Loucy (cell line): ENCODE data around the gene BOLA3.
"Not testable (repeated sequence)": the region's sequence is repeated elsewhere in the genome, so short reads cannot be mapped to it uniquely, and the experiment has no call there.

Source experiments
- H2AFZ ChIP-seq: fragments of 200-600 bp; sonication (generic); 2 replicates; pipeline ENCODE4 v1.6.0; 2016; ENCODE audit warnings: antibody characterized with exemption, mild to moderate bottlenecking, low read length, moderate library complexity
- H3F3A ChIP-seq: fragments of 200-600 bp; 2 replicates; pipeline ENCODE4 v1.6.0; 2016; ENCODE audit warnings: antibody characterized with exemption, low read depth, mild to moderate bottlenecking
- H3K27me3 ChIP-seq: fragments of 200-600 bp; sonication (generic); 2 replicates; pipeline ENCODE4 v1.6.1; 2014; ENCODE audit warnings: low read length, mild to moderate bottlenecking; ENCODE audit not compliant: insufficient read depth, poor library complexity, severe bottlenecking
- H3K36me3 ChIP-seq: fragments of 200-600 bp; sonication (generic); 2 replicates; pipeline ENCODE4 v1.6.1; 2016; ENCODE audit warnings: low read length; ENCODE audit not compliant: insufficient read depth
- H3K4me1 ChIP-seq: fragments of 200-600 bp; sonication (generic); 2 replicates; pipeline ENCODE4 v1.5.1; 2014; ENCODE audit warnings: low read length, mild to moderate bottlenecking; ENCODE audit not compliant: insufficient read depth, poor library complexity, severe bottlenecking
- H3K4me2 ChIP-seq: fragments of 200-600 bp; sonication (generic); 2 replicates; pipeline ENCODE4 v1.6.0; 2014; ENCODE audit warnings: antibody characterized with exemption, low read length, low read depth, mild to moderate bottlenecking; ENCODE audit not compliant: poor library complexity, severe bottlenecking
- H3K4me3 ChIP-seq: fragments of 200-600 bp; sonication (generic); 2 replicates; pipeline ENCODE4 v1.5.1; 2014; ENCODE audit warnings: low read length, mild to moderate bottlenecking, mixed read lengths; ENCODE audit not compliant: poor library complexity, severe bottlenecking
- H3K79me2 ChIP-seq: fragments of 200-600 bp; sonication (generic); 2 replicates; pipeline ENCODE4 v1.6.1; 2014; ENCODE audit warnings: low read length; ENCODE audit not compliant: insufficient read depth
- H3K9ac ChIP-seq: fragments of 200-600 bp; sonication (generic); 2 replicates; pipeline ENCODE4 v1.6.0; 2014; ENCODE audit warnings: mild to moderate bottlenecking, low read depth, low read length, moderate library complexity; ENCODE audit not compliant: poor library complexity, severe bottlenecking
- H3K9me2 ChIP-seq: fragments of 200-600 bp; sonication (generic); replicated peaks from 2 replicates; pipeline ENCODE4 v1.6.1; 2016; ENCODE audit warnings: low read depth, low read length, mixed read lengths
- H3K9me3 ChIP-seq: fragments of 200-600 bp; sonication (generic); 2 replicates; pipeline ENCODE4 v1.6.1; 2014; ENCODE audit warnings: mild to moderate bottlenecking, antibody characterized with exemption, low read length, low read depth; ENCODE audit not compliant: insufficient read depth
- H4K20me1 ChIP-seq: fragments of 200-600 bp; sonication (generic); 2 replicates; pipeline ENCODE4 v1.6.0; 2014; ENCODE audit warnings: antibody characterized with exemption, low read length, mild to moderate bottlenecking; ENCODE audit not compliant: insufficient read depth, poor library complexity, severe bottlenecking
- EZH2phosphoT487 ChIP-seq: fragments of 200-600 bp; IDR thresholded peaks from 2 replicates; pipeline ENCODE4 v1.6.1; 2018; ENCODE audit warnings: antibody characterized with exemption, mild to moderate bottlenecking, moderate library complexity, borderline replicate concordance
- TF ChIP-seq, protein P1 (sequence below): fragments of 200-600 bp; sonication (generic); conservative IDR thresholded peaks from 2 replicates; pipeline ENCODE4 v1.5.1; 2014; ENCODE audit warnings: mild to moderate bottlenecking, antibody characterized with exemption, low read length

BOLA3 gene

GRCh38 chr2:74128206-74128605, 19.5 kb downstream of the BOLA3 start:
- Histone ChIP-seq H3K4me2 (no peak overlapping the region), H3F3A (no peaks in the 10 kb centered on the region), H3K4me3 (no peak overlapping the region), H3K9ac (no peak overlapping the region), H3K79me2 (no peaks in the 10 kb centered on the region), H3K4me1 (no peaks in the 10 kb centered on the region), H3K9me2 (no peaks in the 10 kb centered on the region), H4K20me1 (no peaks in the 10 kb centered on the region), H3K36me3 (no peaks in the 10 kb centered on the region), H3K27me3 (no peaks in the 10 kb centered on the region), H2AFZ (no peak overlapping the region), H3K9me3 (no peaks in the 10 kb centered on the region)
- TF ChIP-seq, protein P1, sequence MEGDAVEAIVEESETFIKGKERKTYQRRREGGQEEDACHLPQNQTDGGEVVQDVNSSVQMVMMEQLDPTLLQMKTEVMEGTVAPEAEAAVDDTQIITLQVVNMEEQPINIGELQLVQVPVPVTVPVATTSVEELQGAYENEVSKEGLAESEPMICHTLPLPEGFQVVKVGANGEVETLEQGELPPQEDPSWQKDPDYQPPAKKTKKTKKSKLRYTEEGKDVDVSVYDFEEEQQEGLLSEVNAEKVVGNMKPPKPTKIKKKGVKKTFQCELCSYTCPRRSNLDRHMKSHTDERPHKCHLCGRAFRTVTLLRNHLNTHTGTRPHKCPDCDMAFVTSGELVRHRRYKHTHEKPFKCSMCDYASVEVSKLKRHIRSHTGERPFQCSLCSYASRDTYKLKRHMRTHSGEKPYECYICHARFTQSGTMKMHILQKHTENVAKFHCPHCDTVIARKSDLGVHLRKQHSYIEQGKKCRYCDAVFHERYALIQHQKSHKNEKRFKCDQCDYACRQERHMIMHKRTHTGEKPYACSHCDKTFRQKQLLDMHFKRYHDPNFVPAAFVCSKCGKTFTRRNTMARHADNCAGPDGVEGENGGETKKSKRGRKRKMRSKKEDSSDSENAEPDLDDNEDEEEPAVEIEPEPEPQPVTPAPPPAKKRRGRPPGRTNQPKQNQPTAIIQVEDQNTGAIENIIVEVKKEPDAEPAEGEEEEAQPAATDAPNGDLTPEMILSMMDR, result no peak
- TF ChIP-seq EZH2phosphoT487, result no peak

- not testable (repeated sequence) for H4K20me1 ChIP-seq, H3K4me2 ChIP-seq, H3F3A ChIP-seq, H2AFZ ChIP-seq, H3K4me3 ChIP-seq, H3K4me1 ChIP-seq, H3K9me2 ChIP-seq, H3K36me3 ChIP-seq, H3K9me3 ChIP-seq, H3K9ac ChIP-seq, H3K27me3 ChIP-seq, H3K79me2 ChIP-seq
Observed at GRCh38 chr2:74123955-74124354, 23.8 kb downstream of the BOLA3 start.

DNA sequence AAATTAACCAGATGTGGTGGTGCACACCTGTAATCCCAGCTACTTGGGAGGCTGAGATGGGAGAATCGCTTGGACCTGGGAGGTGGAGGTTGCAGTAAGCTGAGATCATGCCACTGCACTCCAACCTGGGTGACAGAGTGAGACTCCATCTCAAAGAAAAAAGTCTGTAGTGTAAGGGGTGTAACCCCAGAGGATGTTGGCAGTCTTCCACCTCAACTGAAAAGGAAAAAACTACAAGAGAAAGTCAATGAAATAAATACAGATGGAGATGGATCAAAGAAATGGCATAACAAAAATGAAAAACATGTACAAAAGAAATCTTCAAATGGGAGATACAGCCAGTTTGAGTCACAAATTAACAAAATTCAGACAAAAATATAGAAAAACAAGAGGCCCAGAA, 25.9 kb downstream of the BOLA3 start:
- H3F3A ChIP-seq, H3K9ac ChIP-seq: not testable (repeated sequence)

GRCh38 chr2:74119912-74120825, 27.5 kb downstream of the BOLA3 start:
- no peak for TF ChIP-seq EZH2phosphoT487
- no peak overlapping the region for H3K9ac ChIP-seq

More for the DNA sequence above, 25.9 kb downstream of the BOLA3 start:
- not testable (repeated sequence) for H4K20me1 ChIP-seq, H2AFZ ChIP-seq, H3K4me3 ChIP-seq, H3K4me2 ChIP-seq, H3K4me1 ChIP-seq, H3K36me3 ChIP-seq, H3K79me2 ChIP-seq, H3K9me2 ChIP-seq, H3K27me3 ChIP-seq, H3K9me3 ChIP-seq

More at GRCh38 chr2:74119912-74120825, 27.5 kb downstream of the BOLA3 start:
- Histone ChIP-seq H3K9me3 (no peaks in the 10 kb centered on the region), H2AFZ (no peak overlapping the region), H3K4me3 (no peak overlapping the region), H4K20me1 (no peaks in the 10 kb centered on the region), H3K79me2 (no peaks in the 10 kb centered on the region), H3K9me2 (no peaks in the 10 kb centered on the region), H3K27me3 (no peaks in the 10 kb centered on the region), H3K36me3 (no peaks in the 10 kb centered on the region), H3K4me2 (no peak overlapping the region), H3F3A (no peaks in the 10 kb centered on the region), H3K4me1 (no peaks in the 10 kb centered on the region)
